Mesenchymal stem cell (in vitro differentiated cells and primary cell): ENCODE measurements around the gene ABHD6. TPM values are rescaled to one million over a fixed set of nuclear protein-coding genes. Genes with fewer than 3 reads are reported as not detected.

ENCODE experiments used
- small RNA-seq: library from polyadenylated mRNA; stranded (forward); fragments of <200 nt; extraction: miRNeasy Mini kit (QIAGEN cat#:217004); gene quantifications from one replicate; pipeline ENCODE3, GENCODE V24; 2013; ENCODE audit warnings: low read depth

Gene ABHD6

Small RNAs within 50 kb of the gene (small RNA-seq; reads per million reads assigned to genes)
- gene AC098479.1, result not detected
